Stimulated activated CD8-positive, alpha-beta memory T cell treated with anti-CD3 and anti-CD28 coated beads, Interleukin-15, amount 100 ng/mL, for 48 hours (primary cell): Measurements from ENCODE around the gene GRAMD4.
"Not testable (repeated sequence)": the region's sequence is repeated elsewhere in the genome, so short reads cannot be mapped to it uniquely, and the experiment has no call there.

Experiments
- DNase-seq, 2 donors: peaks; one replicate each; pipeline ENCODE4 v3.0.0-alpha.2; 2020; ENCODE audit warnings: low read depth in 2 of 2

Gene GRAMD4

DNA sequence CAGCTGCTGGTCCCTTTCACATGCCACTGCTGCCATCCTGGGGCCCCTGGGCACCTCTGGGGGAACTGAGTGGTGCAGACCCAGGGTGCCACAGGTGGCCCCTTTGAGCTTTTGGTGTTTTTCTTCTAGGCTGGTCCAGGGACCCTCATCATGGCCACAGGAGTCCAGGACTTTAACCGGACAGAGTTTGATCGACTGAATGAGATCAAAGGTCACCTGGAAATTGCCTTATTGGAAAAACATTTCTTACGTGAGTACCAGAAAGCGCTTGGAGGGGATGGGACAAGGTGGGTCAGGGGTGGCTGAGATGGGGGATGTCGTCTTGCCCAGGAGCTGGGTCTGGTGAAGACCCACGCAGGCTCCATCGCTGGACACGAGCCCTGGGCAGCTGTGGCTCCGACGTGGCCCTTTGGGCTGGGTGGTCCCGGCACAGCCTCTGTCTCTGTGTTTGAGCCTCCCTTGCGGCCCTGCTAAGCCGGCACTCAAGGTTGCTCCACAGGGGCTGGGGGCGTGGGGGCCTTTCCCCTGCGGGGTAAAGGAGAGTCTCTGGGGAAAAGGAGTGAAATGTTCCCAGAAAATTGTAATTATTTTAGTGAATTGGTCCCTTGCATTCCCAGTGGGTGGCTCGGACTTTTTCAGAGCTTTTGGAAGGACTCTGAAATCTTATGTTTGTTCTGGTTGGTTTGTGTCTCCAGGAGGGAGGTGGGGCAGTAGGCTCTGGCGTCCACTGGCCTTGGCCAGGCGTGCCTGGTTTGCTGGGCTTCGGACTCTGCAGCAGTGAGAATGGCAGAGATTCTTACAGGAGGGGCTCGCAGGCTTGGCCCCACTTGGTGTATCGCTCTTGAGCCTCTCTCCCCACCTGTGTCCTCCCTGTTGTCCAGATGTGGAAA is 17.8 kb downstream of the GRAMD4 start:
- DNase-seq, result no peak

GRCh38 chr22:46638601-46639431 is 18.6 kb downstream of the GRAMD4 start:
- DNase-seq, result no peak

GRCh38 chr22:46639843-46640242 is 19.7 kb downstream of the GRAMD4 start:
- DNase-seq, result no peak

- no peak for DNase-seq
Observed at GRCh38 chr22:46640293-46641055, 20.3 kb downstream of the GRAMD4 start.

DNA sequence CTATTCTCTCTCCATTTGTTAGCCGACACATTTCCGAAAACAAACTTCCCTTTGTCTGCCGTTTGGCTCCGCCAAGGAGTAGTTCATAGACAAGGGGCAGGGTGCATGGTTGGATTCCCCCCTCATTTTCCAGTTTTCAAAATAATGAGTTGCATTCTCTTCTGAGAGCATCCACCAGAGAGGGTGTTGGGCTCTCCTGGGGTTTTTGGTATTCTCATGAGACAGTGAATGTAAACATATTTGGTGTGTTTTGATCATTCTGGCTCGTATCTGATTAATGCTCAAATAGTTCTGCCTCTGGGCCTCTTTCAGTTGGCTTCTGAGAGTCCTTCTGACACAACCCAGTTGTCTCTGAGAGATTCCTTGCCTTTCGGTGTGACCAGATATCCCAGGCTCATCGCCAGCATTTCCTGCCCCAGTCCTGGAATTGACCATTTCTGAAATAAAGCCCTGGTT is 21.7 kb downstream of the GRAMD4 start:
- no peak for DNase-seq

DNA sequence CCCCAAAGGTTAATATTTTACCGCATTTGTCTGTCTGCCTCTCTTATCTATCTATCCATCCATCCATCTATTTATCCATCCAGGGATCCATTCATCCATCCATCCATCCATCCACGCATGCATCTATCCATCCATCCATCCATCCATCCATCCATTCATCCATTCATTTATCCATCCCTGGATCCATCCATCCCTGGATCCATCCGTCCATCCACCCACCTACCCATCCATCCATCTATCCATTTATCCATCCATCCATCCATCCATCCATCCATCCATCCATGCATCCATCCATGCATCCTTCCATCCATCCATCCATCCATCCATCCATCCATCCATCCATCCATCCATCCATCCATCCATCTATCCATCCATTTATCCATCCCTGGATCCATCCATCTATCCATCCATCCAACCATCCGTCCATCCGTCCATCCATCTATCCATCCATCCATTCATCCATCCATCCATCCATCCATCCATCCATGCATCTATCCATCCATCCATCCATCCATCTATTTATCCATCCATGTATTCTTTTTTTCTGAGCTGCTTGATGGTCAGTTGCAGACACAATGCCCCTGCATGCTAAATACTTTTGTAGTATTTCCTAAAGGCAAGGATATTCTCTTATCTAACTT is 22.8 kb downstream of the GRAMD4 start:
- DNase-seq, result not testable (repeated sequence)

DNA sequence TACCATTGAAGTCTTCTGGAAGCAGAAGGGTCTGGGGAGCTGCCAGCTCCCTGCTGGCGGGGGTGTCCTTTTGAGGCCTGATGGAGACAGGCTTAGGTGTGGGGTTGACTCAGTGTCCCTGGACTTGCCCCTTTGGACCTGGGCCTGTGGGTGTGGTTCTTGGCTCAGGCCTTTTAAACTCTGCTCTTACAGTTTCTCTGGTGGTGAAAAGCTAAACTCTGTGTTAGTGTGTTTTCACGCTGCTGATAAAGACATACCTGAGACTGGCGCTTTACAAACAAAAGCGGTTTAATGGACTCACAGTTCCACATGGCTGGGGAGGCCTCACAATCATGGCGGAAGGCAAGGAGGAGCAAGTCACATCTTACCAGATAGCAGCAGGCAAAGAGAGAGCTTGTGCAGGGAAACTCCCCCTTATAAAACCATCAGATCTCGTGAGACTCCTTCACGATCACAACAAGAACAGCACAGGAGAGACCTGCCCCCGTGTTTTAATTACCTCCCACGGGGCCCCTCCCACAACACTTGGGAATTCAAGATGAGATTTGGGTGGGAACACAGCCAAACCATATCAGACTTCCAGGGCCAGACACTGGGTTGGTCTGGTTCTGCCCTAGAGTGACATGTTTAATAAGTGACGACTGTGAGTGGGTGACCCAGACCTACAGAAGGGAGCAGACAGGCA is 26.5 kb downstream of the GRAMD4 start:
- no peak for DNase-seq

- DNase-seq, result not testable (repeated sequence)
Observed at GRCh38 chr22:46648225-46648820, 28.1 kb downstream of the GRAMD4 start.

DNA sequence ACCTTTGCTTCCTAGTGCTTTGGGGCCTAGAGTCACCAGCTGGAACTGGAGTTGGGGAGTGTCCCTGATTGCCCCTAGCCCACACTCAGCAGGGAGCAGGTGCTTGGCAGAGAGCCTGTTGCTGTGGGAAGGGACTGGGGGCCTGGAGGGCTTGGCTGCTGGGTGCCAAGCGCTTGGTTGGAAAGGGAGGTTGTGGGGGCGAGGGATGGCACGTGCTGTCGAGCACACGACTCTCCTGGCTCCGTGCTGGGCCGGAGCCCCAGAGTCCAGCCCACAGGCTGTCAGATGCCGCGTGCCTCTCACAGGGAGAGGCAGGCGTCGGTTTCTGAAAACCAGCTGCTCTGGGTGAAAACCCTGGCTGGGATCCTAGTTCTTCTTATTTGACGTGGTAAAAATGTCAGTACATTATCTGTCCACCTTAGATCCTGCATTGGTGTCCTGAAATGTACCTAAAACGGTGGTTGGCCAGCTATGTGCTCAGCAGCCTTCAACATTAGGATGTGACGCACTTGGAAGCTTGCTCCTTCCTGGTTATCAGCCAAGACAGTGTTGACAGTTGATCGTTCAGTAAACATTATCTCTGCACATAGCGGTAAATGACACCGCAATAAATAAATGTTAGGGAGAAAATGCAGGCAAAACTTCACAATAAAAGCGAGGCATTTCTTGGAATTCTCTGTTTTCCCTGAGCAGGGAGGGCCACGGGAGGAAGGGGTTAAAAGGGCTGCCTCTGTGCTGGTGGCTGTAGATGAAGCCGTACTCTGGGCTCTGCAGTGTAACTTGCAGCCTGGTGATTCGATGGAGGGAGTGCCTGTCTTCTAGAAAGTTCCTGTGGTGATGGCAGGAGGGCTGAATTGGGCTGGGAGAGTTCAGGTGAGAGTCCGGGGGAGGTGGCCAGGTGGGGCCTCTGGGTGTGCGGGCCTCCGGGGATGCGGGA is 29.2 kb downstream of the GRAMD4 start:
- no peak for DNase-seq

- no peak for DNase-seq
Observed at GRCh38 chr22:46650078-46650810, 30.1 kb downstream of the GRAMD4 start.

DNA sequence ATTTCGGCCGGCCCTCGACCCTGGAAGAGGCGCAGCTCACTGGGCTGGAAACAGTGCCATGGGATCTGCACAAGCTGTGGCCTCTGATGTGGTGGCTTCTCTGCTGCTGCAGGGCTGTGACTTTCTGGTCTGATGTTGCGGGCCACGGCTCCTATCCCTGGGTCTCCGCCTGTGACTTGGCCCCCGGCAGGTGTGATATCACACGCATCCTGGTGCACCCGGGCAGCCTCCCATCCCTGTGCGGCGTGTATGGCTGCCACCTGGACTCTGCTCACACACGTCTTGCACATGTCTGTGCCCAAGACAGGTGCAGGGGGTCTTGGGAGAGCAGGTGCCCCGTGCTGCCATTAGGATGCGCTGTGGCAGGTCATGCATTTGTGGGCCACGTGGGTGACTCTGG is 31.1 kb downstream of the GRAMD4 start:
- DNase-seq, result no peak

GRCh38 chr22:46652081-46652846 is 32.1 kb downstream of the GRAMD4 start:
- DNase-seq, result peak in 1 of 2 donors; percentile 30

- no peak for DNase-seq
Observed at GRCh38 chr22:46652847-46653331, 32.7 kb downstream of the GRAMD4 start.

GRCh38 chr22:46653596-46653995 is 33.4 kb downstream of the GRAMD4 start:
- DNase-seq, result peak; percentile 31 to 57

DNA sequence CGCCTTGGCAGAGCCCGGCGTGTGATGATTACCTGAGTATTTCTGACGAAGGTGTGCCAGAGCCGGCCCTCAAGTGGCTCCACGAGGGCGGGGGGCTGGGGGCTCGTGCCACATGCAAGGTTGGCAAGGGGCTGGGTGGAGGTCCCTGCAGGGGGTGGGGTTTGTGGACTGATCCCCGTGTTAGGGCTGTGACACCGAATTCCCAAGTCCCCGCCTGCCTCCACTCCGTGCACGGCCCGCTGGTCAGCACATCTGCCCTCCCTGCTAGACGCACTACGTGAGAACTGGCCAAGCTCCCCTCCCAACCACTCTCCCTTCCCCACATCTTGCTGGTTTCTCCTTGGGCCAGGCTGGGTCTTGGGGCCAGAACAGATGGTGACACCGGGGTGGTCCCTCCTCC is 34.2 kb downstream of the GRAMD4 start:
- DNase-seq, result no peak

DNA sequence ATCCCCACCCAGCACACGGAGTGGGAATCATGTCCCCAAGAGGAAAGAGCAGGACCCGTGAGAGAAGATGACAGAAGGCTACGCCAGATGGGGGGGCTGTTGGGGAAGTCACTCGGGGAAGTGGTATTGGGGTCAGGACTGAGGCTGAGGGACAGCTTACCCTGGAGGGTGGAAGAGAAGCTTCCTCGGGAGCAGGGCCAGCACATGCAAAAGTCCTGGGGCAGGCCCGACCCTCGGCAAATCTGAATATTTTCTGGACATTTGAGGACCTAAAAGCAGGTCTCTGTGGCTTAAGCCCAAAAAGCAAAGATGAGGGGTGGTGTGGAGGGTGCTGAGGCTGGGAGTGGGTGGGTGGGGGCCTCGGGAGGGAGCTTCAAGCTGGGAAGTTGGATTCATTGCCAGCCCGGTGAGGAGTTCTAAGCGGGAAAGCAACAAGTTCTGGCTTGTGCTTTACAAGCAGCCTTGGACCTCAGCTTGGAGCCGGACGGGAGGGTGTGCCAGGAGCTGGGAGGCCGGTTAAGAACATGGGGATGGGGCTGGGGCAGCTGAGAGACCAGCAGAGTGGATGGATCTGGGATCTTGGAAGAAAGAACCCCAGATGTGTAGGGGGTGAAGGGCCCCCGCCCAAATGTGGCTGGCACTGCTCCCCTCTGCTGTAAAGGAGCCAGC is 34.9 kb downstream of the GRAMD4 start:
- DNase-seq, result no peak
